OCI-LY7 (cell line): ENCODE results near the gene CARNS1. TPM values are rescaled to one million over a fixed set of nuclear protein-coding genes. Genes with fewer than 3 reads are reported as not detected.

ENCODE experiments used
- BruUV-seq: library from RNA; stranded (reverse); fragments of 400-500 nt; replicated peaks from 2 replicates; lab custom pipeline; 2021; lab: Mats Ljungman, UMichigan
- CTCF ChIA-PET: fragments of 300-600 bp; sonication (Branson Sonifier 250); formaldehyde crosslinking; loops from one replicate; lab custom pipeline; 2022; ENCODE audit warnings: antibody characterized with exemption; ENCODE audit not compliant: unreplicated experiment; lab: Charles Lee
- POLR2A ChIA-PET: fragments of 300-600 bp; sonication (Branson Sonifier 250); formaldehyde crosslinking; loops from one replicate; lab custom pipeline; 2022; ENCODE audit warnings: antibody characterized with exemption; lab: Charles Lee
- DNase-seq: peaks from one replicate; pipeline ENCODE4 v3.0.0-alpha.2; 2015; ENCODE audit warnings: low spot score
- H2AFZ ChIP-seq: fragments of 200-600 bp; sonication (generic), shearing (Covaris generic); 2 replicates; pipeline ENCODE4 v1.6.1; 2014; ENCODE audit warnings: mild to moderate bottlenecking, antibody characterized with exemption, low read length, moderate library complexity
- H3K27ac ChIP-seq: fragments of 200-600 bp; sonication (generic); 2 replicates; pipeline ENCODE4 v1.5.1; 2014; ENCODE audit warnings: mixed run types, low read depth, mild to moderate bottlenecking, moderate library complexity, low read length, inconsistent platforms; ENCODE audit not compliant: poor library complexity, severe bottlenecking
- H3K36me3 ChIP-seq: fragments of 200-600 bp; sonication (generic); 2 replicates; pipeline ENCODE4 v1.6.1; 2014; ENCODE audit warnings: mild to moderate bottlenecking, antibody characterized with exemption, low read length, moderate library complexity, mixed read lengths; ENCODE audit not compliant: insufficient read depth
- H3K4me1 ChIP-seq: fragments of 200-600 bp; sonication (generic); 2 replicates; pipeline ENCODE4 v1.5.1; 2014; ENCODE audit warnings: mild to moderate bottlenecking, low read length; ENCODE audit not compliant: insufficient read depth, poor library complexity, severe bottlenecking
- H3K4me2 ChIP-seq: fragments of 200-600 bp; sonication (generic); 2 replicates; pipeline ENCODE4 v1.6.1; 2014; ENCODE audit warnings: mild to moderate bottlenecking, low read length
- H3K4me3 ChIP-seq: fragments of 200-600 bp; sonication (generic); 2 replicates; pipeline ENCODE4 v1.5.1; 2014; ENCODE audit warnings: mild to moderate bottlenecking, low read depth, low read length; ENCODE audit not compliant: poor library complexity, severe bottlenecking
- H3K79me2 ChIP-seq: fragments of 200-600 bp; sonication (generic); 2 replicates; pipeline ENCODE4 v1.6.1; 2016; ENCODE audit warnings: low read depth, mild to moderate bottlenecking, low read length, moderate library complexity, mixed read lengths; ENCODE audit not compliant: insufficient read depth
- H3K9me2 ChIP-seq: fragments of 200-600 bp; sonication (generic); 2 replicates; pipeline ENCODE4 v1.6.1; 2016; ENCODE audit warnings: mild to moderate bottlenecking, low read length, mixed read lengths; ENCODE audit not compliant: insufficient read depth
- H3K9me3 ChIP-seq: fragments of 200-600 bp; sonication (generic); 2 replicates; pipeline ENCODE4 v1.6.1; 2014; ENCODE audit warnings: mild to moderate bottlenecking, mixed run types, low read length, mixed read lengths
- H4K20me1 ChIP-seq: fragments of 200-600 bp; sonication (generic); 2 replicates; pipeline ENCODE4 v1.6.1; 2014; ENCODE audit warnings: mild to moderate bottlenecking, antibody characterized with exemption, low read length, moderate library complexity, mixed read lengths; ENCODE audit not compliant: insufficient read depth
- CTCF ChIP-seq: fragments of 200-600 bp; sonication (generic); conservative IDR thresholded peaks from 2 replicates; pipeline ENCODE4 v1.5.1; 2014; ENCODE audit warnings: mild to moderate bottlenecking, antibody characterized with exemption, low read length, moderate library complexity, mixed read lengths
- EZH2phosphoT487 ChIP-seq: fragments of 200-600 bp; sonication (generic); IDR thresholded peaks from 2 replicates; pipeline ENCODE4 v1.6.1; 2018; ENCODE audit warnings: low read depth, borderline replicate concordance, mild to moderate bottlenecking, mixed run types, antibody characterized with exemption, low read length, moderate library complexity, mixed read lengths
- intact Hi-C: fragments of 100-400 bp; cut with micrococcal nuclease; formaldehyde crosslinking; loops from one replicate; pipeline ENCODE4 v1.10.0; 2022; ENCODE audit not compliant: unreplicated experiment
- total RNA-seq, 2 experiments: library from RNA; depleted of rRNA in 1 of 2; stranded (reverse); fragments of >200 nt in 1 of 2; shearing (Covaris generic) in 1 of 2; gene quantifications; 2 replicates each; pipeline ENCODE4 v1.2.3, GENCODE V29; 2014 to 2022

Gene CARNS1
- total RNA-seq, 2 experiments from 2014 or later: 0.06 to 0.21 TPM

GRCh38 chr11:67387518-67387917 is 28.0 kb upstream of the CARNS1 start:
- POLR2A ChIA-PET: interaction anchor here (1.4 kb wide), 1 partner anchor 32 kb away, joined by 4 read pairs; no protein-coding TSS in a partner anchor
- H3K4me1 ChIP-seq: peaks cover 30% of the 10 kb centered on the region
- H4K20me1 ChIP-seq: no peaks in the 10 kb centered on the region
- no peaks in the 10 kb centered on the region for H3K9me2 ChIP-seq
- TF ChIP-seq CTCF (no peak), EZH2phosphoT487 (no peak)
- no peak overlapping the region for H2AFZ ChIP-seq
- H3K27ac ChIP-seq: no peak overlapping the region
- intact Hi-C loops: no loop called here
- H3K36me3 ChIP-seq: no peaks in the 10 kb centered on the region
- no peak for DNase-seq
- H3K9me3 ChIP-seq: no peaks in the 10 kb centered on the region
- peaks cover 16% of the 10 kb centered on the region; the same call in 1 of the 2 replicates for H3K79me2 ChIP-seq
- no peak overlapping the region for H3K4me2 ChIP-seq
- CTCF ChIA-PET: interaction anchor here (0.5 to 0.6 kb wide), 3 partner anchors 30 to 1724 kb away, joined by 3 to 6 read pairs (median 3); no protein-coding TSS in a partner anchor
- BruUV-seq: no TSS peak
- H3K4me3 ChIP-seq: no peak overlapping the region

GRCh38 chr11:67389477-67389876 is 26.0 kb upstream of the CARNS1 start:
- intact Hi-C loops: loop anchor here (1.0 kb wide), 1 partner anchor 117 kb away; no protein-coding TSS in a partner anchor
- BruUV-seq: TSS peak; percentile 45

More at GRCh38 chr11:67389477-67389876, 26.0 kb upstream of the CARNS1 start:
- Histone ChIP-seq H3K9me3 (no peaks in the 10 kb centered on the region), H3K27ac (no peak overlapping the region), H3K36me3 (peaks cover 14% of the 10 kb centered on the region), H3K4me2 (peak overlapping the region; percentile 24; the same call in 1 of the 2 replicates), H3K4me1 (peaks cover 33% of the 10 kb centered on the region), H3K79me2 (peaks cover 19% of the 10 kb centered on the region; the same call in 1 of the 2 replicates), H3K4me3 (no peak overlapping the region), H4K20me1 (no peaks in the 10 kb centered on the region), H3K9me2 (no peaks in the 10 kb centered on the region), H2AFZ (no peak overlapping the region)
- ChIA-PET POLR2A (no interaction called here), CTCF (interaction anchor here (0.6 kb wide), 1 partner anchor 12 kb away, joined by 3 read pairs; the partner anchor contains the start of gene PPP1CA)
- TF ChIP-seq CTCF: peak; percentile 83
- TF ChIP-seq EZH2phosphoT487: no peak
- peak; percentile 61 for DNase-seq
